MCF 10A (cell line): Measurements from ENCODE around the gene NPTXR. TPM values are rescaled to one million over a fixed set of nuclear protein-coding genes. Genes with fewer than 3 reads are reported as not detected.
A peak's percentile ranks its signal among the peaks of the same experiment; 100 is the strongest.

Experiments used
- BruUV-seq: library from RNA; stranded (reverse); fragments of 400-500 nt; replicated peaks from 2 replicates; lab custom pipeline; 2021; lab: Mats Ljungman, UMichigan
- CTCF ChIA-PET: fragments of 300-600 bp; sonication (Branson Sonifier 250); formaldehyde crosslinking; extraction: SDS; loops from one replicate; lab custom pipeline; 2021; ENCODE audit warnings: antibody characterized with exemption, inconsistent platforms; lab: Yijun Ruan, JAX
- POLR2A ChIA-PET: fragments of 300-600, 350-650 bp; sonication (Branson Sonifier 250); formaldehyde crosslinking; extraction: SDS; loops from one replicate; lab custom pipeline; 2020; ENCODE audit warnings: antibody characterized with exemption, inconsistent platforms; lab: Yijun Ruan, JAX
- DNase-seq: peaks from one replicate; pipeline ENCODE4 v3.0.0-alpha.2; 2018; ENCODE audit not compliant: unreplicated experiment
- H3K27ac Mint-ChIP-seq: one replicate; pipeline ENCODE4 v1.8.0; 2022; ENCODE audit warnings: mild to moderate bottlenecking, low read depth, mixed read lengths; ENCODE audit not compliant: unreplicated experiment
- H3K27me3 Mint-ChIP-seq: one replicate; pipeline ENCODE4 v1.8.0; 2022; ENCODE audit warnings: mixed read lengths; ENCODE audit not compliant: insufficient read depth, unreplicated experiment
- H3K36me3 Mint-ChIP-seq: one replicate; pipeline ENCODE4 v1.8.0; 2022; ENCODE audit warnings: mild to moderate bottlenecking, moderate library complexity, mixed read lengths; ENCODE audit not compliant: insufficient read depth, unreplicated experiment
- H3K4me1 Mint-ChIP-seq: one replicate; pipeline ENCODE4 v1.8.0; 2022; ENCODE audit warnings: mixed read lengths; ENCODE audit not compliant: insufficient read depth, unreplicated experiment
- H3K4me3 Mint-ChIP-seq: one replicate; pipeline ENCODE4 v1.8.0; 2022; ENCODE audit warnings: mild to moderate bottlenecking, moderate library complexity, mixed read lengths; ENCODE audit not compliant: unreplicated experiment
- H3K9me3 Mint-ChIP-seq: one replicate; pipeline ENCODE4 v1.8.0; 2022; ENCODE audit warnings: mixed read lengths; ENCODE audit not compliant: unreplicated experiment
- CTCF ChIP-seq: fragments of 200-600 bp; IDR thresholded peaks from one replicate; pipeline ENCODE4 v1.8.0; 2022; ENCODE audit warnings: antibody characterized with exemption, mild to moderate bottlenecking; ENCODE audit not compliant: unreplicated experiment
- intact Hi-C: fragments of 100-400 bp; cut with micrococcal nuclease; formaldehyde crosslinking; loops from 2 replicates; pipeline ENCODE4 v1.14.1; 2022
- total RNA-seq: library from RNA; stranded (reverse); gene quantifications from 2 replicates; pipeline ENCODE4 v1.2.3, GENCODE V29; 2022

The NPTXR gene
- total RNA-seq, 1 experiment from 2014 or later, result 0.93 TPM

- no peak for DNase-seq
- H3K27me3 Mint-ChIP-seq, result peaks cover 45% of the 10 kb centered on the region
- ChIA-PET CTCF (interaction anchor here (0.6 to 1.7 kb wide), 2 partner anchors 22 to 23 kb away, joined by 3 to 5 read pairs; no protein-coding TSS in a partner anchor), POLR2A (no interaction called here)
- intact Hi-C loops, result no loop called here
- H3K9me3 Mint-ChIP-seq, result no peaks in the 10 kb centered on the region
- peaks cover 4% of the 10 kb centered on the region for H3K36me3 Mint-ChIP-seq
- H3K4me3 Mint-ChIP-seq, result no peak overlapping the region
- TF ChIP-seq CTCF, result no peak
- no peak overlapping the region for H3K27ac Mint-ChIP-seq
- H3K4me1 Mint-ChIP-seq, result peaks cover 4% of the 10 kb centered on the region
- BruUV-seq, result no TSS peak
These were observed 2.6 kb upstream of the NPTXR start for GRCh38 chr22:38846412-38846811.

- intact Hi-C loops, result no loop called here
- ChIA-PET CTCF (interaction anchor here (0.6 kb wide), 1 partner anchor 40 kb away, joined by 3 read pairs; no protein-coding TSS in a partner anchor), POLR2A (interaction anchor here (0.6 kb wide), 1 partner anchor 268 kb away, joined by 4 read pairs; no protein-coding TSS in a partner anchor)
- TF ChIP-seq CTCF, result no peak
- no peaks in the 10 kb centered on the region for H3K9me3 Mint-ChIP-seq
- peaks cover 4% of the 10 kb centered on the region for H3K36me3 Mint-ChIP-seq
- no TSS peak for BruUV-seq
- H3K4me1 Mint-ChIP-seq, result peaks cover 8% of the 10 kb centered on the region
- DNase-seq, result no peak
- H3K27me3 Mint-ChIP-seq, result peaks cover 55% of the 10 kb centered on the region
- no peak overlapping the region for H3K27ac Mint-ChIP-seq
- H3K4me3 Mint-ChIP-seq, result no peak overlapping the region
These were observed 1.3 kb upstream of the NPTXR start for GRCh38 chr22:38845004-38845740.

GRCh38 chr22:38844315-38845003 lies 631 bp upstream of the NPTXR start:
- H3K4me1 Mint-ChIP-seq, result peaks cover 14% of the 10 kb centered on the region
- intact Hi-C loops, result loop anchor here (5.0 kb wide), 2 partner anchors 42 to 77 kb away; no protein-coding TSS in a partner anchor
- POLR2A ChIA-PET, result no interaction called here
- no peak for TF ChIP-seq CTCF
- BruUV-seq, result no TSS peak
- H3K4me3 Mint-ChIP-seq, result no peak overlapping the region
- H3K36me3 Mint-ChIP-seq, result peaks cover 4% of the 10 kb centered on the region
- DNase-seq, result no peak
- H3K27ac Mint-ChIP-seq, result no peak overlapping the region
- CTCF ChIA-PET, result no interaction called here
- peaks cover 60% of the 10 kb centered on the region for H3K27me3 Mint-ChIP-seq
- no peaks in the 10 kb centered on the region for H3K9me3 Mint-ChIP-seq

- H3K27ac Mint-ChIP-seq, result no peak overlapping the region
- no peaks in the 10 kb centered on the region for H3K9me3 Mint-ChIP-seq
- intact Hi-C loops, result loop anchor here (5.0 kb wide), 2 partner anchors 41 to 76 kb away; no protein-coding TSS in a partner anchor
- peak overlapping the region; percentile 62 for H3K4me3 Mint-ChIP-seq
- H3K36me3 Mint-ChIP-seq, result peaks cover 4% of the 10 kb centered on the region
- no peak for TF ChIP-seq CTCF
- CTCF ChIA-PET, result interaction anchor here (0.6 kb wide), 1 partner anchor 10 kb away, joined by 3 read pairs; no protein-coding TSS in a partner anchor
- H3K4me1 Mint-ChIP-seq, result peaks cover 14% of the 10 kb centered on the region
- no TSS peak for BruUV-seq
- H3K27me3 Mint-ChIP-seq, result peaks cover 51% of the 10 kb centered on the region
- POLR2A ChIA-PET, result interaction anchor here (1.2 to 1.3 kb wide), 2 partner anchors 8 to 12 kb away, joined by 3 read pairs; no protein-coding TSS in a partner anchor
- DNase-seq, result no peak
These were observed 599 bp downstream of the NPTXR start for GRCh38 chr22:38843201-38843656.
